Fibroblast of lung (primary cell): ENCODE results near the gene GGT7. TPM values are rescaled to one million over a fixed set of nuclear protein-coding genes. Genes with fewer than 3 reads are reported as not detected.
A peak's percentile ranks its signal among the peaks of the same experiment; 100 is the strongest.

Experiments used
- DNase-seq, 2 donors: peaks; one replicate each; pipeline versions ENCODE4 v3.0.0 to v3.0.0-alpha.2; 2010; ENCODE audit warnings: low read depth in 2 of 2
- H2AFZ ChIP-seq: 2 replicates; pipeline ENCODE4 v1.5.1; 2012; ENCODE audit warnings: low read length, control low read depth, inconsistent platforms
- H3K27ac ChIP-seq: 2 replicates; pipeline ENCODE4 v1.5.1; 2011; ENCODE audit warnings: low read length, control low read depth; ENCODE audit not compliant: insufficient read depth
- H3K27me3 ChIP-seq: 2 replicates; pipeline ENCODE4 v1.5.1; 2011; ENCODE audit warnings: mild to moderate bottlenecking, low read length; ENCODE audit not compliant: control insufficient read depth, insufficient read depth
- H3K36me3 ChIP-seq: 2 replicates; pipeline ENCODE4 v1.5.1; 2011; ENCODE audit warnings: low read length; ENCODE audit not compliant: control insufficient read depth, insufficient read depth
- H3K4me1 ChIP-seq: 2 replicates; pipeline ENCODE4 v1.5.1; 2011; ENCODE audit warnings: low read length; ENCODE audit not compliant: control insufficient read depth, insufficient read depth; ENCODE audit errors: extremely low read depth
- H3K4me2 ChIP-seq: 2 replicates; pipeline ENCODE4 v1.5.1; 2011; ENCODE audit warnings: low read length, control low read depth; ENCODE audit not compliant: insufficient read depth; ENCODE audit errors: extremely low read depth
- H3K4me3 ChIP-seq, 4 experiments: fragments of 200-600 bp in 1 of 4; sonication (generic) in 1 of 4; replicated peaks in 1 of 4; 2 replicates each; pipeline ENCODE4 v1.5.1; 2011 to 2016; ENCODE audit warnings: low read length in 4 of 4, low read depth in 3 of 4, mild to moderate bottlenecking in 3 of 4, control low read depth in 2 of 4, inconsistent platforms in 1 of 4, mixed read lengths in 1 of 4; ENCODE audit not compliant: insufficient read depth in 1 of 4; ENCODE audit errors: control extremely low read depth in 1 of 4
- H3K79me2 ChIP-seq: 2 replicates; pipeline ENCODE4 v1.5.1; 2012; ENCODE audit warnings: mild to moderate bottlenecking, low read length, inconsistent platforms; ENCODE audit not compliant: control insufficient read depth, insufficient read depth
- H3K9ac ChIP-seq: 2 replicates; pipeline ENCODE4 v1.5.1; 2011; ENCODE audit warnings: mild to moderate bottlenecking, low read length, control low read depth; ENCODE audit not compliant: insufficient read depth
- H3K9me3 ChIP-seq: 2 replicates; pipeline ENCODE4 v1.5.1; 2012; ENCODE audit warnings: low read depth, low read length; ENCODE audit not compliant: control insufficient read depth, insufficient read depth
- H4K20me1 ChIP-seq: 2 replicates; pipeline ENCODE4 v1.5.1; 2011; ENCODE audit warnings: low read length; ENCODE audit not compliant: control insufficient read depth, insufficient read depth; ENCODE audit errors: extremely low read depth
- EZH2 ChIP-seq: IDR thresholded peaks from 2 replicates; pipeline ENCODE4 v1.5.1; 2012; ENCODE audit warnings: low read length, control low read depth, mild to moderate bottlenecking; ENCODE audit errors: missing control alignments
- polyA plus RNA-seq, 2 donors: library from polyadenylated mRNA; depleted of rRNA in 1 of 2; stranded (reverse) in 1 of 2; unstranded in 1 of 2; fragments of >200 nt; gene quantifications; 2 replicates each; pipeline ENCODE4 v1.2.1, GENCODE V29; 2011 to 2012; ENCODE audit warnings: missing spikeins in 1 of 2
- total RNA-seq: library from RNA; depleted of rRNA; stranded (reverse); fragments of >200 nt; gene quantifications from 2 replicates; pipeline ENCODE4 v1.2.1, GENCODE V29; 2014
- TF ChIP-seq, protein P1 (sequence below), 2 donors: IDR thresholded peaks in 1 of 2; conservative IDR thresholded peaks in 1 of 2; 1 replicate in 1 of 2; 2 replicates in 1 of 2; pipeline ENCODE4 v1.5.1; 2011 to 2012; ENCODE audit warnings: low read length in 2 of 2, control low read depth in 1 of 2, inconsistent platforms in 1 of 2, low read depth in 1 of 2, mild to moderate bottlenecking in 1 of 2

Gene GGT7
- total and polyA plus RNA-seq, 2 donors (not counting 1 experiment from before 2014, with no cell fraction given): 10.3 to 15.2 TPM

DNA sequence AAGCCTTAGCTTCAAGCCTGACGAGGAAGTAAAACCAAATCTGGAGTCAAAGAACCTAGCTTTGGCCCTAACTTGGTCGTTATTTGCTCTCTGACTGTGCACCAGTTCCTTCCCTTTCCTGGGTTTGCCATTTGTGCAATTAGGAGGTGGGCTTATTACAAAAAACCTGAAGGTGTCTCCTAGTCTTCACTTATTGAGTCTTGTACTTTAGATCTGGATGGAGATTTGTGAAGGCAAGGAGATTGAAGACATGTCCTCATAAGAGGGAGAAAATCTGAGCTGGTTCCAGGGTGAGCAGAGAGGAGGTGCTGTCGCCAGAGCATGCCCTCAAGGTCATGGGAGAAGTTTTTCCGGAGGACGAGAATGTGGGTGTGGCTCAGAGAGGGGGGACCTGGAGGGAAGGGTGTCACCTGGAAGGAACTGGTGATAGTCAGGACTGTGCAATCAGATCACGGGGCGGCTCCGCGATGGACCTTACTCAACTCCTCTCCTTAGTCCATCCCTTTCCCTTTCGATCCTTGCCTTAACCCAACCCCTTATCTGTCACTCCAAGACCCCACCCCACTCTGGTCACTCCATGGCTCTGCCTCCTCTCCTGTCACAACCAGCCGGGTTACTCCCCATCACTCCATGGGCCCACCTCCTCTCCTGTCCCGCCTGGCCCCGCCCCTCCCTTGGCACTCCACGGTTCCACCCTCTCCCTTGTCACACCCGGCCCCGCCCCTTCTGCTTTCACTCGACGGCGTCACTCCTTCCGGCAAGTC lies 3.2 kb upstream of the GGT7 start:
- H3K79me2 ChIP-seq: peaks cover 13% of the 10 kb centered on the region
- H3K36me3 ChIP-seq: no peaks in the 10 kb centered on the region
- H3K9me3 ChIP-seq: no peaks in the 10 kb centered on the region
- DNase-seq: peak in 1 of 2 donors; percentile 97
- peaks cover 2% of the 10 kb centered on the region for H4K20me1 ChIP-seq
- peaks cover 14% of the 10 kb centered on the region for H3K4me1 ChIP-seq
- peak overlapping the region; percentile 5 to 90 (median 46) for H3K4me3 ChIP-seq
- peak overlapping the region; percentile 81 for H2AFZ ChIP-seq
- H3K9ac ChIP-seq: peak overlapping the region; percentile 0
- peak overlapping the region; percentile 77 for H3K4me2 ChIP-seq
- H3K27ac ChIP-seq: peak overlapping the region; percentile 56
- TF ChIP-seq EZH2: no peak
- TF ChIP-seq, protein P1, sequence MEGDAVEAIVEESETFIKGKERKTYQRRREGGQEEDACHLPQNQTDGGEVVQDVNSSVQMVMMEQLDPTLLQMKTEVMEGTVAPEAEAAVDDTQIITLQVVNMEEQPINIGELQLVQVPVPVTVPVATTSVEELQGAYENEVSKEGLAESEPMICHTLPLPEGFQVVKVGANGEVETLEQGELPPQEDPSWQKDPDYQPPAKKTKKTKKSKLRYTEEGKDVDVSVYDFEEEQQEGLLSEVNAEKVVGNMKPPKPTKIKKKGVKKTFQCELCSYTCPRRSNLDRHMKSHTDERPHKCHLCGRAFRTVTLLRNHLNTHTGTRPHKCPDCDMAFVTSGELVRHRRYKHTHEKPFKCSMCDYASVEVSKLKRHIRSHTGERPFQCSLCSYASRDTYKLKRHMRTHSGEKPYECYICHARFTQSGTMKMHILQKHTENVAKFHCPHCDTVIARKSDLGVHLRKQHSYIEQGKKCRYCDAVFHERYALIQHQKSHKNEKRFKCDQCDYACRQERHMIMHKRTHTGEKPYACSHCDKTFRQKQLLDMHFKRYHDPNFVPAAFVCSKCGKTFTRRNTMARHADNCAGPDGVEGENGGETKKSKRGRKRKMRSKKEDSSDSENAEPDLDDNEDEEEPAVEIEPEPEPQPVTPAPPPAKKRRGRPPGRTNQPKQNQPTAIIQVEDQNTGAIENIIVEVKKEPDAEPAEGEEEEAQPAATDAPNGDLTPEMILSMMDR (conservative IDR thresholded peaks at IDR 0.05 in 1 of 2, IDR thresholded peaks at IDR 0.05 in 1 of 2; ENCODE audit: low read depth in 1 of 2, low read length in 2 of 2): peak; percentile 20 to 27
- H3K27me3 ChIP-seq: no peaks in the 10 kb centered on the region

DNA sequence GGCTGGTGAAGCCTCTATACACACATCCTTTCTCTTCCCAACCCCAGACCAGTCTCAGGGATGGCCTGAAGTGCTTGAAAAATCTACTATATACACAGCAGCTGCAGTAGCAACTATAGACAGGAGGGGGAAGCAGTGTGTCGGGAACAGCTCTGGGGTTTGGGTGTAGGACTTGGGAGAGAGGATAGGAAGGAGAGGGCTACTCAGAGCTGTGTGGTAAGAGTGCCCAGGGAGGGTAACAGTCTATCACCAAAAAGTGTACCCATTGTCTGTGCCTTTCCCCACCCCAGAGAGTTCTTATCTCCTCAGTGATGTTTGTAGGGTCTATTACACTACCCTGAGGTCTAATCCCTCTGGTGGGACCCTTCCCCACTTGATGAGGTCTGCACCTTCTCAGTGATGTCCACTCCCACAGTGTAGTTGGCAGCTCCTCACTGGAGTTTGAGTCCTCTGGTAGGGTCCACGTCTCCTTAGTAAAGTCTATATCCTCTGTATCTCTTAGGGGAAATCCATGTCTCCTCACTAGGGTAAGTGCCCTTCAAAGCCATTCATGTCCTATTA lies 1.5 kb upstream of the GGT7 start:
- H3K9me3 ChIP-seq: no peaks in the 10 kb centered on the region
- H3K4me2 ChIP-seq: no peak overlapping the region
- peaks cover 13% of the 10 kb centered on the region for H3K79me2 ChIP-seq
- H3K4me3 ChIP-seq: no peak overlapping the region
- H3K4me1 ChIP-seq: peaks cover 14% of the 10 kb centered on the region
- H3K9ac ChIP-seq: no peak overlapping the region
- H3K36me3 ChIP-seq: no peaks in the 10 kb centered on the region
- peaks cover 2% of the 10 kb centered on the region for H4K20me1 ChIP-seq
- no peak overlapping the region for H2AFZ ChIP-seq
- TF ChIP-seq EZH2: no peak
- TF ChIP-seq, protein P1 (conservative IDR thresholded peaks at IDR 0.05 in 1 of 2, IDR thresholded peaks at IDR 0.05 in 1 of 2; ENCODE audit: low read depth in 1 of 2, low read length in 2 of 2): peak; percentile 95 to 98
- H3K27ac ChIP-seq: no peak overlapping the region
- no peaks in the 10 kb centered on the region for H3K27me3 ChIP-seq
- DNase-seq: peak; percentile 75 to 91

DNA sequence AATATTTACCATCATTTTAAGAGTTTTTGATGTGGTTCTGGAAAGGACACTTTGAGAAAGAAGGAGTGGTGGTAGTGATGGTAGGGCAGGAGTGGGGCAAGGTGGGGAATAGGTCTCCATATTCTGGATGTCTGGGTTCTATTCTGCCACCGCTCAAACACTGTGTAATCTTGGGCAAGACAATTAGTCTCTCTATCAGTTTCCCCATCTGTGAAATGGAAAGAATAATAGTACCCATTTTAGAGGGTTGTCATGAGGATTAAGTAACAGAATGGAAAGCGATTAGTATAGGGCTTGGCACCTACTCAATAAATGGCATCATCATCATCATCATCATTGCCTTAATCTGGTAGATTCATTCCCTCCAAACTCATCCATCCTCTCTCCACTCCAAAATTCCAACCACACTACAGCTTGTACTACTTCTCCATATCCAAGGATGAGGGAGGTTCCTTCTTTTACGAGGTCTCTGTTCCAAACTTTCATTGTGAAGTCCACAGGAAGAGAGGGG lies 982 bp upstream of the GGT7 start:
- DNase-seq: no peak
- H3K4me1 ChIP-seq: peaks cover 14% of the 10 kb centered on the region
- H3K79me2 ChIP-seq: peaks cover 13% of the 10 kb centered on the region
- H3K9me3 ChIP-seq: no peaks in the 10 kb centered on the region
- H3K9ac ChIP-seq: no peak overlapping the region
- H3K4me3 ChIP-seq: peak overlapping the region in 3 of 4 experiments; percentile 47 to 84 (median 60)
- H2AFZ ChIP-seq: peak overlapping the region; percentile 41
- H3K36me3 ChIP-seq: no peaks in the 10 kb centered on the region
- peak overlapping the region; percentile 4 for H3K27ac ChIP-seq
- H4K20me1 ChIP-seq: peaks cover 2% of the 10 kb centered on the region
- TF ChIP-seq, protein P1 (conservative IDR thresholded peaks at IDR 0.05 in 1 of 2, IDR thresholded peaks at IDR 0.05 in 1 of 2; ENCODE audit: low read depth in 1 of 2, low read length in 2 of 2): no peak
- no peak for TF ChIP-seq EZH2
- H3K27me3 ChIP-seq: no peaks in the 10 kb centered on the region
- peak overlapping the region; percentile 93 for H3K4me2 ChIP-seq
